GM12872 (cell line): ENCODE measurements around the gene KHDRBS1.

Experiments used
- CTCF ChIP-seq: IDR thresholded peaks from 3 replicates; pipeline ENCODE4 v1.5.1; 2011; ENCODE audit warnings: low read depth, mild to moderate bottlenecking, low read length, moderate library complexity; ENCODE audit not compliant: insufficient read depth

The KHDRBS1 gene

GRCh38 chr1:32020339-32020738, 6.7 kb downstream of the KHDRBS1 start:
- no peak for TF ChIP-seq CTCF

GRCh38 chr1:32023351-32023750, 9.7 kb downstream of the KHDRBS1 start:
- TF ChIP-seq CTCF: no peak

GRCh38 chr1:32025515-32025914, 11.8 kb downstream of the KHDRBS1 start:
- TF ChIP-seq CTCF: no peak

- TF ChIP-seq CTCF: no peak
Measured at GRCh38 chr1:32028746-32029145, 15.1 kb downstream of the KHDRBS1 start.

- no peak for TF ChIP-seq CTCF
Measured at GRCh38 chr1:32031578-32032274, 18.1 kb downstream of the KHDRBS1 start.

- no peak for TF ChIP-seq CTCF
Measured at GRCh38 chr1:32032275-32032615, 18.6 kb downstream of the KHDRBS1 start.

- TF ChIP-seq CTCF: no peak
Measured at GRCh38 chr1:32035119-32035518, 21.5 kb downstream of the KHDRBS1 start.
